GM23248 (cell line): ENCODE data around the gene ITGB4.

Source experiments
- EZH2 ChIP-seq: fragments of 200-600 bp; sonication (generic); IDR thresholded peaks from 2 replicates; pipeline ENCODE4 v1.6.1; 2018; ENCODE audit warnings: antibody characterized with exemption, mild to moderate bottlenecking; ENCODE audit not compliant: insufficient read depth, poor library complexity, severe bottlenecking
- EZH2phosphoT487 ChIP-seq: fragments of 200-600 bp; sonication (generic); IDR thresholded peaks from 2 replicates; pipeline ENCODE4 v1.6.1; 2018; ENCODE audit warnings: antibody characterized with exemption, moderate library complexity, mild to moderate bottlenecking, low read depth; ENCODE audit not compliant: insufficient read depth

- TF ChIP-seq EZH2 (no peak), EZH2phosphoT487 (no peak)
These were observed 31.8 kb upstream of the ITGB4 start for GRCh38 chr17:75689441-75689873.
